ENCODE results near the gene TYR.
"Not testable (repeated sequence)": the region's sequence is repeated elsewhere in the genome, so short reads cannot be mapped to it uniquely, and the experiment has no call there.

DNA sequence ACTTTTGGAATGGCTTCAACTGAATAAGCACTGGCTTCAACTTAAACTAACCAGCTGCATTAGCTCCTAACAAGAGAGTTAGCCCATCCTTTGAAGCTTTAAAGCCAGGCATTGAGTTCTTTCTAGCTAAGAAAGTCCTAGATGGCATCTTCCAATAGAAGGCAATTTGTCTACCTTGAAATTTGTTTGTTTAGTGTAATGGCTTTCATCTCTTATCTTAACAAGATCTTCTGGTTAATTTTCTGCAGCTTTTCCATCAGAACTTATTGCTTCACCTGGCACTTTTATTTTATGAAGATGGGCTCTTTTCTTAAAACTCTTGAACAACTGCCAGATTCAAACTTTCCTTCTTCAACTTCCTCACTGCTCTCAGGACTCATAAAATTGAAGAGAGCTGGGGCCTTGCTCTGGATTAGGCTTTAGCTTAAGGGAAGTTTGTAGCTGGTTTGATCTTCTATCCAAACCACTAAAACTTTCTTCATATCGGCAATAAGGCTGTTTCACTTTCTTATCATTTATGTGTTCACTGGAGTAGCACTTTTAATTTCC lies 94.9 kb downstream of the TYR start:
- not testable (repeated sequence) for TF ChIP-seq CTCF (conservative IDR thresholded peaks at IDR 0.05 in 1 of 2, IDR thresholded peaks at IDR 0.05 in 1 of 2; ENCODE audit: low read depth in 1 of 2, low read length in 2 of 2); EZH2 (IDR thresholded peaks at IDR 0.05; ENCODE audit: low read length, missing control alignments)
